ENCODE results near the gene FREM2.

Gene FREM2

DNA sequence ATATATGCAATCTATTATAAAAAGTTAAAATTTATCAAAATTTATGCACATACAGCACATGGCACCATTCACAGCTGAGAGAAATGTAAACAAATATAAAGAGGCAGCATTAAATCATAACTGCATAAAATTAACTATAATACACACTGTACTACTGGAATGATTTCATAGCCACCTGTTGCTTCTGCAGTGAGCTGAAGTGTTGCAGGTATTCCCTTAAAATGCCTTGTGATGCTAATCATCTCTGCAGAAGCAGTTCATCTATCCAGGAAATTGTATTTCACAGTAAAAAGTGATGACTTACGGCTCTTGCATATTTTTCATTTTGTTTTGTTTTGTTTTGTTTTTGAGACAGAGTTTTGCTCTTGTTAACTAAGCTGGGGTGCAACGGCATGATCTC, 221.7 kb downstream of the FREM2 start:
- DNase-seq: no peak

DNA sequence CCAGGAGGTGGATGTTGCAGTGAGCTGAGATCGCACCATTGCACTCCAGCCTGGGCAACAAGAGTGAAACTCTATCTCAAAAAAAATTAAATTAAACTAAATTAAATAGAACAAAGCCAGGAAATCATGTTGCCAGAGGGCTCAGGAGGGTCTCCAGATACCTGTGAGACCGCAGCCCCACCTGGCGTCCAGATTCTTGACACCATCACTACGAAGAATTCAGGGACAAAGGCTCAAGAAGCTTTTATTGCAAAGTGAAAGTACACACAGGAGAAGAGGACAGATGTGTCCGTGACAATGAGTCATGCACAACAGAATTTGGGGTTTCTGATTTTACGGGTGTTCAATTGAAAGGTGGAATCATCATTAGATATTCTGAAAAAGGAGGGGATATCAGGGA, 227.2 kb downstream of the FREM2 start:
- no peak for DNase-seq

DNA sequence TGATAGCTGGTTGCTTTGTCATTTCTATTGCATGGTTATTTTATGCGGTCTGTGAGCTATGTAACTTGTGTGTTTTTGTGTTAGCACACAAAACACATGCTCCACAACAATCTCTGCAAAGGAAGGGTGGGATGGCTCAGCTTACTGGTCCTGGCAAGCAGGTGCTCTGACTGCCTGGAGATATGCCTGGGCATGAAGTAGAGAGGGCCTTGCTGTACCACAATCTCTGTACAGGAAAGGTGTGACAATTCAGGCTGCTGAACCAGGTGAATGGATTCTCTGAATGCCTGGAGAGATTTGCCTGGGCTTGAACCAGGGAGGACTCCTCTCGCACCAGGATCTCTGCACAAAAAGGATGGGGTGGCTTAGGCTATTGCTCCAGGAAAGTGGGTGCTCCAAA, 234.2 kb downstream of the FREM2 start:
- DNase-seq: no peak

DNA sequence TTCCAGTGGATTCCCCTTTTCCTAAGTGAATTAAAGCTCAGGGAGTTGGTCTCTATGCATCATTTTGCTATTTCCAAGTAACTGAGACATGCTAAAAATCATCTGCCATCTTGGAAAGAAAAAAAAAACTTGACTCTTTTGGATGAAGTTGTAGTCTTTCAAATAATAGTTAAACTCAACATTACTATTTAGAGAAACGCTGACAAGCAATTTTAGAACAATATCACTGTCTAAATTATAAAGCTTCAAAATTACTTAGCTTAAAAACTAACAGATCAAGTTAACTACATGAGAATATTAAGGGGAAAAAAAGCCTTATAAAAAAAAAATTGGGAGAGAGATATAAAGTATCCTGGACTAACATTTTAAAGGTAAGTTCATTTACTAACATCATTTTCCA, 235.3 kb downstream of the FREM2 start:
- DNase-seq: no peak

DNA sequence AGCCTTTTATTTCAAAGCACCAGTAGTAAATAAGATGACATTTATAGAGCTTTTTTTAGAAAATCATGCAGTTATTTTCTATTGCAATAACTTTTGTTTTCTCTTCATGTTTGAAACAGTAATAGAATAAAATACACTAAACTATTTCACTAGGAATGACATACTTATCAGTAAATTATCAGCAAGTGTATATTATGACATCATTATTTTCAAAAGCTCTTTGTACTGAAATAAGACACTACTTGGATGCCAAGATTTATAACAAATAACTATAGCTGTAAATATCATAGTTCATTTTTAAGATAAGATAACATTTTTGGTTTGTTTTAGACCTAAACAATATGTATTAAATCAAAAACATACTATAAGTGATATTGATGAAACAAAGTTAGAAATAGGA, 246.9 kb downstream of the FREM2 start:
- DNase-seq: no peak

Data from activated CD8-positive, alpha-beta memory T cell treated with anti-CD3 and anti-CD28 coated beads, Interleukin-2, amount 50 U/mL, for 4 hours (primary cell).